HG03095 (cell line): Measurements from ENCODE around the gene RARS2.
"Not testable (repeated sequence)": the region's sequence is repeated elsewhere in the genome, so short reads cannot be mapped to it uniquely, and the experiment has no call there.

Source experiments
- ATAC-seq: cut with Tn5 transposase; IDR thresholded peaks from one replicate; pipeline ENCODE4 v1.9.1; 2021; ENCODE audit warnings: moderate library complexity; ENCODE audit not compliant: unreplicated experiment

The RARS2 gene, protein sequence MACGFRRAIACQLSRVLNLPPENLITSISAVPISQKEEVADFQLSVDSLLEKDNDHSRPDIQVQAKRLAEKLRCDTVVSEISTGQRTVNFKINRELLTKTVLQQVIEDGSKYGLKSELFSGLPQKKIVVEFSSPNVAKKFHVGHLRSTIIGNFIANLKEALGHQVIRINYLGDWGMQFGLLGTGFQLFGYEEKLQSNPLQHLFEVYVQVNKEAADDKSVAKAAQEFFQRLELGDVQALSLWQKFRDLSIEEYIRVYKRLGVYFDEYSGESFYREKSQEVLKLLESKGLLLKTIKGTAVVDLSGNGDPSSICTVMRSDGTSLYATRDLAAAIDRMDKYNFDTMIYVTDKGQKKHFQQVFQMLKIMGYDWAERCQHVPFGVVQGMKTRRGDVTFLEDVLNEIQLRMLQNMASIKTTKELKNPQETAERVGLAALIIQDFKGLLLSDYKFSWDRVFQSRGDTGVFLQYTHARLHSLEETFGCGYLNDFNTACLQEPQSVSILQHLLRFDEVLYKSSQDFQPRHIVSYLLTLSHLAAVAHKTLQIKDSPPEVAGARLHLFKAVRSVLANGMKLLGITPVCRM

DNA sequence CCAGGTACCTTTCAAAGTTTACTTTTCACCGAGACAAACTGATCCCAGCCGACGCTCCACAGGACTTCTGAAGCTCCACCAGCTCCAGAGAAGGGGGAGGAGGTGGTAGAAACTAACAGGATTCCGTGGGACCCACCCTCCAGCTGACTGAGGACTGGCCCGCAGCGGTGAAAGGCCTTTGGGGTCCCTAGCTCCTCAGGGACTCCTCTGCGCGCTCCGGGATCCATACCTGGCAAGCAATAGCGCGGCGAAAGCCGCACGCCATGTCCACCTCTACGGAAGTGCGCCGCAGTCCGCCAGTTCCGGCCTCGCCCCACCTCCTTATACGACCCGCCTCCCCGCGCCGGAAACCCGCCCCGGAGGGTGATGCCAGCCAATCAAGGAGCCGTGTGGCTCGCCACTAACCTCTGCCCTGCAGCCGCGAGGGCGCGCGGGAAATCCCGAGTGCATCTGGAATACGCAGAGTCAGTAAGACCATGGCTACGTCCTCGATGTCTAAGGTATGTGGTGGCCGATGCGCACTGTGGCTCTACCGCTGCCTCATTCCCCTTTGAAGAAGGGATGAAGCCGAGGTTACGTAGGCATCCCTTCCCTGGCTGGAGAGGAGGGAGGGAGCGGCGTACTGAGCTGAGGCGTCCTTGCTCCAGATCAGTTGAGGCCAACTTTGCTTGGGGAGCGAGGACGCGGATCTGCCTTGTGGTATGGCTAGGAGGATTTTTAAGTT lies at the start of gene RARS2, which contains the start of gene ORC3:
TSS of gene RARS2 (minus strand) at position 295 of the 724 bp plus-strand sequence. CDS start at position 265, 30 bp downstream.
TSS of gene ORC3 (plus strand) at position 443 of the 724 bp plus-strand sequence. CDS start at position 477, 34 bp downstream.
- peak; percentile 100 for ATAC-seq

DNA sequence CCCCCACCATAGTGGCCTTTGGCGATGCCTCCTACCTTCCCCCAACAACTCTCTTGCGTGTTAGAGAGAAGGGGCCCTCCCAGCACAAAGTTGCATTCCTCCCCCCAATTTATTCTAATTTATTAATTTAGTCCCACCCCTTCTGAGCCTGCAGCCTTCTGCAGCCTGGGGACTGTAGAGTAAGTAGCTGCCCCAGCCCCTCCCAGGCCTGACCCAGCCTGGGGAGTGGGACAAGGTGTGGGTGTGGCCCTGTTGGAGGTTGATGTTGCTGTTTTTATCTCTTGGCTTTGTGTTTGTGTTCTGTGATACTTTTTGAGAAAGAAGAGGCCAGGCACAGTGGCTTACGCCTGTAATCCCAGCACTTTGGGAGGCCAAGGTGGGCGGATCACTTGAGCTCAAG lies 49.6 kb upstream of the RARS2 start:
- no peak for ATAC-seq

DNA sequence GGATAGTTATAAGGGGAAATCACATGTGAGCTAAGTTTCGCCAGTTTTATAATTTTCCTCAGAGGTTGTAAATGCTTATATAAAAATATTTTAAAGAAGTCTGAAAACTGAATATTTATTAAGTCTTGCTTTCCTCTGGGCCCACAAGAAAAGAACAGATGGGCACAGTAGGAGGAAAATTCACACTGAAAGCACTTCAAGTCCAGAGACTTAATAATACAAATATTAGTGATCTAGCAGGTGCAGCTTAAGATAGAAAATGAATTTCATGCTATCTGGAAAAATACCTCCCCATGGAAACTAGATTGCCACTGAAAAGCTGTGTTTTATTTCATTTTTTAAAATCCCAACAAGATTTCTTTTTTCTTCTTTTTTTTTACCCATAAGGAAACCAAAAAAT lies 47.3 kb upstream of the RARS2 start:
- no peak for ATAC-seq

DNA sequence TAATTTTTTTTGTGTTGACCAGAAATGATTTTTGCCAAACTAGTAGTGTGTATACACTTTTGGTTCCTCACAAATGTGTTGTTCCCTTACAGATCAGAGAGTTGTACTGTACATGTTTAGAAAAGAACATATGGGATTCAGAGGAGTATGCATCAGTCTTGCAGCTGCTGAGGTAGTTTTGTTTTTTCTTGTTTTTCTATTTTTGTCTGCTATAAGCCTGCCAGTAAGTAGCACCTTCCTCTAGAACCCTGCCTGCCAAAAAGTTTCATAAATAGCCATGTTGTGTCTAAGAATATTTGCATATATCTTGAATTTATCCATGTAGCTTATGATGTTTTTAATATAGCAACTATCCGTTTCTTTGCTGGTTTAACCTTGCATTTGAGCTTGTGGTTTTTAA lies 46.5 kb upstream of the RARS2 start:
- ATAC-seq: no peak

DNA sequence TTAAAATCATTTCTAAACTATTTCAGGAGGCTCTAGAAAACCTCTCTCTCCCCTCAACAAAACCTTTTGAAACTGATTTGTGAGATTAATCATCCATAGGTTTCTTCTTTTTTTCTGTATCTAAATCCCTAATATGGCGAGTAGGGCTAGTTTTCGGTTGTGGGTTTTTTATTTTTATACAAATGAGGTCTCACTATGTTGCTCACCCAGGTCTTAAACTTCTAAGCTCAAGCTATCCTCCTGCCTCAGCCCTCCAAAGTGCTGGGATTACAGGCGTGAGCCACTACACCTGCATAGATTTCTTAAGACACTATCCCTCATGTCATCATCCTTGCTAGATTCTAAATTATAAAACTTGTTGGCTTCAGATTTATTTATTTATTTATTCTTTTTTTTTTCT lies 44.1 kb upstream of the RARS2 start:
- ATAC-seq: no peak

DNA sequence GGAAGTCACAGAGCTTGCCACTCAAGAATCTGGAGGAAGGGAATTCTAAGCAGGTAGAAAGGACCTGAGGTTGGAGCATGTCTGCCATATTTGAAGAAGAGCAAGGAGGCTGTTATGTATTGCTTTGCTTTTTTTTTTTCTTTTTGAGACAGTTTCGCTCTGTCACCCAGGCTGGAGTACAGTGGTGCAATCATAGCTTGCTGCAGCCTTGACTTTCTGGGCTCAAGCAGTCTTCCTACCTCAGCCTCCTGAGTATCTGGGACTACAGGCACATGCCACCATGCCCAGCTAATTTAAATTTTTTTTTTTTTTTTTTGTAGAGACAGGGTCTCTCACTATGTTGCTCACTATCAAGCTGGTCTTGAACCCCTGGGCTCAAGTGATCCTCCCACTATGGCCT lies 41.0 kb upstream of the RARS2 start:
- ATAC-seq: no peak

DNA sequence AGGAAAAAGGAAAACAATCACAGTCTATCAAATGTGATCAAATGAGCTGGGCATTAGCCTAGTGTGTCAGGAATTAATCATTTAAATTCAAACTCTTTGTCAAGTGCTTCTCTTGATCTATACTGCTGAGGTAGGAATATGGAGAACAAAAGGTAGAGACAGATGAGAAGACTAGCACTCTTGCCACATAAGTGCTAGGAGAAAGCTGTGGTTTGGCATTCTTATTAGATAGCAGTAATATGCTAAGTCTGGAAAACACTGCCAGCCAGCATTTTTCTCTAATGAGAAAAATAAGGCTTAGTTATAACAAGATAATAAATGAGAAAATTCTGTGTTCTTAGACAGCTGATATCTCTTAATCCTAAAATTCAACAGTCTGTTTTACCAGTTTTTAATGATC lies 39.1 kb upstream of the RARS2 start:
- no peak for ATAC-seq

DNA sequence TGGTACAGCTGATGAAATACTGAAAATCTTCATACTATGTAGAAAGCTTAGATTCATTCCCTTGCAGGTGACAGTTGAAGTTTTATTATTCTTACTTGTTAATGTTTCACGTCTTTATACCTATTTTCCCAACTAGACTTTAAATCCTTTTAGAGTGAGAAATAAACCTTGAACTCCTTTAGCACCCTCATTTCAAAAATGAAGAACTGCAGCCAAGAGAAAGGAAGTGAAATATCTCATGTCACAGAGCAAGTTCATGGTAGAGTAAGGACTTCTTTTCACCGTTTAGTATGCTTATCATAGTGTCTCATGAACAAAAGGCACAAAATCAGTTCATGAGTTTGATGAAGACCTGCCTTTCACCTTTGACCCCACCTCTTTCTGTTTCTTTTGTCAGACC lies 38.6 kb upstream of the RARS2 start:
- no peak for ATAC-seq

DNA sequence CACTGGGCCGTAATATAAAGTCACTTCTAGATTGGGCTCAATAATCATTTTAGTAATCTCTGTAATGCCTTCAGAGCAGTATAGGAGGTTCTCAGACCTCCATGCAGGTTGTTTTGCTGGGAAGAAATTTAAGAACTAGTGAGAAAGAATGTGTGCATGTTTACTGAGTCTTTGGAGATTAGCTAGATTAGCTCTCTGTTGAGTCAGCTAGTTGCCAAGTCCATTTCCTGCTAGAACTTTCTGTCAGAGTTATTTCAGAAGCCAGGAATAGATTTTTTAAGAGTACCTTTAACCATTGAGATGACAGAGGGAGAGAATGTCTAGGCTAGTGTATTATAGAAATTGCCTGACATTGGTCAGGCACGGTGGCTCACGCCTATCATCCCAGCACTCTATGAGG lies 33.5 kb upstream of the RARS2 start:
- no peak for ATAC-seq

DNA sequence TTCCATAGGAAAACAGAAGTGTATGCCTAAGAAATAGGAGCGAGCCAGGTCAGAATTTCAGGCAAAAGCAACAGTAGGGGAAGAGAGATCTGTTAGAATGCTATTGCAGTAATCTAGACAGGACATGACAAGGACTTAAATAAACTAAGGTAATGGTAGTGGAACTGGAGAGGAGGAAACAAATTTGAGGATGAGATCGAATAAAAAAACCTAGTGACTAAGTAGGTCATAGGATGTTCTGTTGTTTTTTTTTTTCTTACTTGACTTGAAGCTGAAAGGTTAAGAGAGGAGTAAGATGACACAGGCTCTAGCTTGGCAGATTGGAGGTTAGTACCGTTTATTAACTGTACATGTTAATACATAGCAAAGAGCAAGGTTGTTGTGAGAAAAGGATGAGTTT lies 28.7 kb upstream of the RARS2 start:
- no peak for ATAC-seq

DNA sequence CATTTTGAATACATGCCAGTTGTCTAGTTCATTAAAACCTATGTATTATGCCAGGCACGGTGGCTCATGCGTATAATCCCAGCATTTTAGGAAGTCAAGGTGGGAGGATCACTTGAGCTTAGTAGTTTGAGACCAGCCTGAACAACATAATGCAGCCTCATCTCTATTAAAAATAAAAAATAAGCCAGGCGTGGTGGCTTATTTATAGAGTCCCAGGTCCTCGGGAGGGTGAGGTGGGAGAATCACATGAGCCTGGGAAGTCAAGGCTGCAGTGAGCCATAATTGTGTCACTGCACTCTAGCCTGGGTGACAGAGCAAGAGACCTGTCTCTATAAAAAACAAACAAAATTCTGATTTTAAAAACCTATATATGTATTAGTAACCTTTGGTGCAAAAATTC lies 27.6 kb upstream of the RARS2 start:
- ATAC-seq: no peak

DNA sequence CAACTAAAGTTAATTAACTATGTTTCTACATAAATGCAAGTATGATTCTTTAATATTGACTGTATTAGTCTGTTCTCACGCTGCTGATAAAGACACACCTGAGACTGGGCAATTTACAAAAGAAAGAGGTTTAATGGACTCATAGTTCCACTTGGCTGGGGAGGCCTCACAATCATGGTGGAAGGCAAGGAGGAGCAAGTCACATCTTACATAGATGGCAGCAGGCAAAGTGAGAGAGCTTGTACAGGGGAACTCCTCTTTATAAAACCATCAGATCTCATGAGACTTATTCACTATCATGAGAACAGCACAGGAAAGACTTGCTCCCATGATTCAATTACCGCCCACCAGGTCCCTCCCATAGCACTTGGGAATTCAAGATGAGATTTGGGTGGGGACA lies 23.2 kb upstream of the RARS2 start:
- ATAC-seq: not testable (repeated sequence)

DNA sequence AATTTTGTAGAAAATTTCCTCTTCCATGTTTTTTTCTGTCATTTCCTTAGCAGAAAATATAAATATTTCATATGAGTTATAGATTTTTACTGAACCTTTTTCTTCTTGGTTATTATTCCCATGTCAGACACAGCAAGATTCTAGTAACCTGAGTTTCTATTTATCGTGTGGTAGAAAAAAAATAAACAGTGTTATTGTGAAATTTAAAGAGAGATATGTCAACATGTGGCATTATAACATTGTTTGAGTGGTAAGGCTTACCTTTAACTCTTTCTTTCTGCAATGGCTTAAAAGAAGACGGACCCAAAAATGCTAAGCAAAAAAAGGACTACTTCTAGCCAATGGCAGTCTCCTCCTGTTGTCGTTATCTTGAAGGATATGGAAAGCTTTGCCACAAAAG lies 19.0 kb upstream of the RARS2 start:
- ATAC-seq: no peak

DNA sequence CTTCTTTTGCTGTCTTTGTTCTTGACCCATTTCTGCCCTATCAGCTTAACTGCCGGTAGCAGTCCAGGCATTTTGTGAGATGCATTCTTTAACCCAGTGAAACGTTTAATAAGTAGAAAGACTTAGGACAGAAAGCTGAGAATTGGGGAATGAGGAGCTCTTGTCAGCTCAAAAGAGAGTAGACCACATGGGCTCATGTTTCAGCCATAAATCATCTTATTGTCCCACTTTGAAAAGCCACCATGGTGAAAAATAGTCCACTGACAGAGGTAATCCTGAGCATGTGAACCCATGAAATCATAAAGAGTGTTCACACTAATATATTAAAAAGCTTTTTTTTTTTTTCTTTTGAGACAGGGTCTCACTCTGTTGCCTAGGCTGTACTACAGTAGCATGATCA lies 16.4 kb upstream of the RARS2 start:
- no peak for ATAC-seq

DNA sequence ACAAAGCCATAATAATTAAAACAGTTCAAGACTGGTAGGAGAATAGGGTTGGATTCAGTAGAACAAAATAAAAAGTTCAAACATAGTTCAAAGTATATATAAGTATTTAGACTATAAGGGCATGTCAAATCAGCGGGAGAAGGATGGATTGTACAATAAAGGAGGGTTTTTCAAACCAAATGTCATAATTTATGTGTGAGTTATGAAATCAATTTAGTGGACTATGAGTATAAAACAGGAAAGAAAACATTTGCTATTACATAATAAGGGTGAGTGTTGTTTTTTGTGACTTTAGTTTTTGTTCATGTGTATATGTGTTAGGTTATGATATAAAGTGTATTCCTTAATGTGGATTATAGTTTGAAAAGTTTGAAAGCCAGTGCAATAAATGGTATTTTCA lies 10.8 kb upstream of the RARS2 start:
- ATAC-seq: no peak

DNA sequence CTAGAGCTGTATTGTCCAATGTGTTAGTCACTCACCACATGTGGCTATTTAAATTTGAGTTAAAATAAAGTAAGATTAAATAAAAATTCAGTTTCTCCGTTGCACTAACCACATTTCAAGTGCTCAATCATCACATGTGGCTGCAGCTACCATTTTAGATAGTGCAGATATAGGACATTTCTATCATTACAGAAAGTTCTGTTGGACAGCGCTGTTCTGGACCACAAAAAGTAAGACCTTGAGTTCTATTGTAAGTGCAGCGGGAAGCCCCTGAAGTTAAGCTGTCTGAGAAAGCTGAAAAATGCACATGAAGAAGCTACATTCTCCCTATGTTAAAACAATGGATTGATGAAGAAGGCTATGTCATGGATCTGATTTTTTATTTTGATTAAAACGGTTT lies 1.2 kb upstream of the RARS2 start:
- ATAC-seq: no peak

DNA sequence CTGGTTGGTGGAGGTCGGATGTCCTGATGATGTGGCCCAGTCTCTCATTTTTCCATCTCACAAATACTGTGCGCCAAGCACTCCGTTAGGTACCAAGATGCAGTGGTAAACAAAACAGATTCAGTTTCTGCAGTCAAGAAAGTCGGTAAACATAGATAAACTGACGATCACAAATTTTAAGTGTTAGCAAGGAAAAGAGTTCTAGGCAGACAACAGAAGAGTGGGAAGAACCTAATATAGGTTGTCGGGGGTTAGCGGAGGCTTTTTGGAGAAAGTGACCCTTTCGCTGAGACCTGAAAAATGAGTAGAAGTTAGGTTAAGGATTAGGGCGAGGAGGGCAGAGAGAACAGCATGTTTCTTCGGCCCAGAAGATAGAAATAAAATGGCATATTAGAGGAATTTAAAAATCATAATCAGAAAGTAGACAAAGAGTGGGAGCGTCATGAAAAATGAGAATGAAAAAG lies 662 bp upstream of the RARS2 start:
- ATAC-seq: no peak

DNA sequence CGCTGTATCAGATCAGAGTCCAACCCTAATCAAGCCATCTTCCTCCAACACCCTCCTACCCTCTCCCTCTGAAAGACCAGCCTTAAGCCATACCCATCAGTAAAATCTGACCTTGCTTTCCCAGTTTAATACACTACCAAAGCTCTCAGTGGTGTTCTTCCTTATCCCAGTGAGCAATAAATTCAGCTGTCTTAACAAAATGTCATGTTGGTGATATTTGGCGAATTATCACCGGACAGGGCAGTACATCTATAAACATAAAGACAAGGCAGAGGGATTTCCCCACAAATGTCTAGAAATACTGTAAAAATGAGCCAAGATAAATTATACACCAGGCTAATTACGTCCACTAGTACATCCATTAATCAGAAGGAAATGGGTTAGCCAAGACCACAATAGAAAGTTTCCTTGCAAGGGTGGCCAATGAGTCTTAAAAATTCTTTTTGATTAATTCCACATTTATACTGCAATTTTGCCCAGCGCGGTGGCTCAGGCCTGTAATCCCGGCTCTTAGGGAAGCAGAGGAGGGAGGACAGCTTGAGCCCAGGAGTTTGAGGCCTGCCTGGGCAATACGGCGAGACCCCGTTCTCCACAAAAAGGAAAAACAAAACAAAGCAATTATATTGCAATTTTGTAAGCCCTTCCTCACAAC lies 905 bp downstream of the RARS2 start:
- ATAC-seq: no peak

DNA sequence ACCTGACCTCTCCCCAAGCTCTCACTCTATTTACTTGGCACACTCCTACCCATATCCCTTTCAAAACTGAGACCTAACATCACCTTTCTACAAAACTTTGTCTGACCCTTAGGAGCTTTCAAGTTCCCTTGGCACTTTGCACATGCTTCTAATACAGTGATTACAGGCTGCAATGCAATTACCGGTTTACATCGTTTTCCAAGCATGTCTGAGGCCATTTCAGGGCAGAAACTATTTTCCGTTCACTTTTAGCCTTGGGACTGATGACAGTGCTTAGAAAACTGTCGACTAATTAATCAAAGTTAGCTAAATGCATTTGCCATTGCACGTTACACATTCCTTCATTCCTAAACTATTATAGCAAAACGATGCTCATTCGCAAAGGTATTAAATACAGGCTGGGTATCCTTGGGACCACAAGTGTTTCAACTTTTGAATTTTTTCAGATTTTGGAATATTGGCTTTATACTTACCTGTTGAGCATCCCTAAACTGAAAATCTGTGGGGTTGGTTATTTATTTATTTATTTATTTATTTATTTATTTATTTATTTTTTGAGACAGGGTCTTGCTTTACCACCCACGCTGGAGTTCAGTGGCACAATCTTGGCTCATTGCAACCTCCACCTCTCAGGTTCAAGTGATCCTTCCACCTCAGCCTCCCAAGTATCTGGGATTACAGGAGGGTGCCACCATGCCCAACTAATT lies 3.3 kb downstream of the RARS2 start:
- no peak for ATAC-seq

DNA sequence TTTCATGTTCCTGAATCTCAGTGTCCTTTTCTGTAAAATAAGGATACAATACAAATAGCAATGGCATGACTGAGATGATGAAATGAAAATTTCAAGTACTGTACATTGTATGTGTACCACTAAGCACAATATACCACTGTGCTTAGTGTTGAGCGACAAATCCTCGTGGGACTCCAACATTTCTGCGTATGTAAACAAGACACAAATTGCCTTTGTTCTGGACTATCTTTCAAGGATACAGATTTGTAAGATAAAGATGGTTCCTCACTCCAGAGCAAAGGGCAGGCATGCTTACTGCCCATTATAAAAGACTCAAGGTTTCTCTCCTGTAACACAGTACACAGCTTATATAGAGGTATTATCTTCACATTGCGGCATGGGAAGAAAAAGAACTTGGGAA lies 6.0 kb downstream of the RARS2 start:
- ATAC-seq: no peak

DNA sequence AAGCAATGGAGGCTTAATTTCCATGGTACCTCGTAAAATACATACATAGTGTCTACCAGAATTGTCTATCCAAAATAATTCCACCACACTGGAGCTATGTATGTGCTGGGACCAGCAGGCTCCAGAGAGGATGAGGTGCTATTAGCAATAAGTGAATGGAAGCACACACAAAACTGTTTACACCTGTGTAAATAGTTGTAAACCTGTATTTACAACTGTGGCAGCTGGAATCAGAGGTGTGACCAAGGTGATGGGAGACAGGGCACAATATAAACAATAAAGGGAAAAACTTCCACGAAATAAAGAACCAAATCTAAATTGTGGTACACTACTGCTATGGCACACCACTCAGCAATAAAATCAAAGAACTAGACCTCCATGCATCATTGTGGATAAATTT lies 14.4 kb downstream of the RARS2 start:
- no peak for ATAC-seq
